Amniotic epithelial cell (primary cell): ENCODE measurements around the gene SUFU.

Experiments used
- DNase-seq: peaks from one replicate; pipeline ENCODE4 v3.0.0-alpha.2; 2010; ENCODE audit warnings: low read depth

Gene SUFU

DNA sequence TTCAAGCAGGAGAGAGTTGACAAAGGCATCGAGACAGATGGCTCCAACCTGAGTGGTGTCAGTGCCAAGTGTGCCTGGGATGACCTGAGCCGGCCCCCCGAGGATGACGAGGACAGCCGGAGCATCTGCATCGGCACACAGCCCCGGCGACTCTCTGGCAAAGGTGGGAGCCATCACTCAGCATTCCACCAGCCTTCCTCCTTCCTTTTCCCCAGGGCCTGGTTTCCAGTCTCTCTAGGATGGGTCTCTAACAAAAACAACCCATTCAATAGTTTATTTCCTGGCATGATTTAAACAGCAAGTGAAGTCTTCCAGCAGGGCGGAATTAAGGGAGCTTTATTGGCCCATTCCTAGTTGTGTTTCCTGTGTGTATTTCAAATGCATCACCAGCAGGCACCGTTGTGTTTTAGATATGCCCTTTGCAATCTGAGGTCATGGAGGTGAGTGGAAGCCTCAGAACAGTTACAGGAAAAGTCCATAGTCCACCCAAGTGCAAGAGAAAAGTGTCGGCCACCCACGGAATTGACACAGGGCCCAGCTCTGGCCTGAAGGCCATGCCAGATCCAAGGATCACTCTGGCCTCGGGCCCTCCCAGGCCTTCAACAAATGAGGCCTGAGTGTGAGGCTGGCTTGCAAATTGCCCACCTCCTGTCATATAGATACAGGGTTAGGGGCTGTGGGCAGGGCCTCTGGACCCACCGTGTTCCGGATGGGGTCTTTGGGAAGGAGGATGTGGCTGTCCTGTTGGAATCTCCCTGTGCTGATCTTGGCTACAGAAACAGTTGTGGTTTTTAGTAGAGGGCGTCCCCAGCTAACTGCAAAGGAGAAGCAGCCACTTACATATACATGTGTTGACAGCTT is 93.6 kb downstream of the SUFU start:
- DNase-seq, result no peak

DNA sequence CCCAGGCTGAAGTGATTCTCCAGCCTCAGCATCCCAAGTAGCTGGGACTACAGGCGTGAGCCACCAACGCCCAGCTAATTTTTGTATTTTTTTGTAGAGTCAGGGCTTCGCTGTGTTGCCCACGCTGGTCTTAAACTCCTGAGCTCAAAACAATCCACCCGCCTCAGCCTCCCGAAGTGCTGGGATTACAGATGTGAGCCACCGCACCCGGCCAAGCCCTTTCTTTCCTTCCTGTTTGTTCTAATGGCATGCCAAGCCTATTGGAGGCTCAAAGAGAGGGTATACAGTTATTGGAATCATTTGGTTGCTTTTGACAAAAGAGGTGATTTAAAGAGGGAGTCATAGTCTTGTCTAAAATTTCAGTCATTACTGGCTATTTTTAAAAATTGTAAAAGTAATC is 94.5 kb downstream of the SUFU start:
- no peak for DNase-seq

DNA sequence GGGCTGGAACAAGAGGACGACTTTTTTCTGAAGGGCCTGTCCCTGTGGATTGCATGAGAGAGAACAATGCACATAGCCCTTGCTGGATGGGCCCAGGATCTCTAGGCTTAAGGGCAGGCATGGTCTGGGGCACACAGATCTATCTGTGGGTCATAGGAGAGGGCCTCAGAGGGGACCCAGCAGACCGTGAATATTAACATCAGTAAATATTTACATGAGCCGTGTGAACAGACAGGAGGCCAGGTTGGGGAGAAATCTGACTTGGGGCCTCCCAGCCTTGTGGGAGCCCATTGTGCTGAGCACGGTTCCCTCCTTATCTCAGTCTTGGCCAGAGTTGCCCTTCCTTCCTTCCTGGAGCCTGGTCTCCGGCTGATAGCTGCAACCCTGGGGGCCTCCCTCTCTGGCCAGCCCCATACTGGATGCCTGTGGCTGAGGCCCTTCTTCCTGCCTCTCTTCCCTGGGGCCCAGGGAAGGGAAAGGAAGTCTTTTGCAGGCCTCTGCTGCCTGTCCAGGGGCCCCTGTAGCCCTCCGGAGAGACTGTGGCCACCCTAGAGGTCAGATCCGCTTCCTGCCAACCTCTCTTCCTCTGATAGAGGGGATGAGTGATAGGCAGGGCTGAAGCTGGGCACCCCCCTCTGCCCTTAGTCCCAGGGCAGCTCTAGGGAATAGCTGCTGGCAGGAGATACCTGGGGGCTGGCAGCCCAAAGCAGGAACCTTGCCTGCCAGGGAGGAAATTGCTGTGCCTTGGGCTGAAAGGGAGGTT is 96.0 kb downstream of the SUFU start:
- DNase-seq, result peak; percentile 92

DNA sequence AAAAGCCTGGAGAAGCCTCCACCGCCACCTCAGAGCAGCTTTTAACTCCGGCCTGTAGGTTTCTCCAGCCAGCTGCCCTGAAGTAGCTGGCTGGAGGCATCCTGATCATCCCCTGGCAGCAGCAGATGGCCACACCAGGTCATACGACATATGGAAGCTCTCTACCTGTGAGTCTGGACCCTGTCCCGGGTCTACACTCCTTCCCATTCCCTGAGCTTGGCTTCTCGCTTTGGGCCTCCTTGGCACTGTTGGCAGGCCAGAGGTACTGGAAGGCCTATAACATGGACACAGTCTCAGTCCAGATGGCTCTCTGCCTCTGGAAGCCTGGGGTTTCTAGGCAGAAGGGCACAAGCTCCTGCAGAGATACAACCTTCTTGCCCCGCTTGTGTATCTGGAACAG is 97.0 kb downstream of the SUFU start:
- no peak for DNase-seq

DNA sequence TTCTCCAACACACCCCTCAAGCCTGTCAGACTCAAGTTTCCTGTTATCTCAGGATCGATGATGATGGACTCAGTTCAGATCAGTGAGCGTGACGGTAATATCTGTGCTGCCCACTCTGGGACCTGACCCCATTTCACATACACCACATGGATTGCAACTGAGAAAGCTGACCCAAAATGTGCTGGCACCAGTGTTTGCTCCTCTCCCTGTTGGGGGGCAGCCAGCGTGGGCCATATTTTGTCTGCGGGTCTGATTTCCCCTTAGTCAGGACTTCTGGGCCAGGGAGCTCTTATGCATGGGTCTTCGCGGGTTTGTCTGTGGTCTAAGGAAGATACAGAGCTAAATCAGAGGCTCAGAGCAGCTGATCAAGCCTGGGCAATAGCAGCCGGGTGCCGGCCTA is 97.9 kb downstream of the SUFU start:
- DNase-seq, result no peak

DNA sequence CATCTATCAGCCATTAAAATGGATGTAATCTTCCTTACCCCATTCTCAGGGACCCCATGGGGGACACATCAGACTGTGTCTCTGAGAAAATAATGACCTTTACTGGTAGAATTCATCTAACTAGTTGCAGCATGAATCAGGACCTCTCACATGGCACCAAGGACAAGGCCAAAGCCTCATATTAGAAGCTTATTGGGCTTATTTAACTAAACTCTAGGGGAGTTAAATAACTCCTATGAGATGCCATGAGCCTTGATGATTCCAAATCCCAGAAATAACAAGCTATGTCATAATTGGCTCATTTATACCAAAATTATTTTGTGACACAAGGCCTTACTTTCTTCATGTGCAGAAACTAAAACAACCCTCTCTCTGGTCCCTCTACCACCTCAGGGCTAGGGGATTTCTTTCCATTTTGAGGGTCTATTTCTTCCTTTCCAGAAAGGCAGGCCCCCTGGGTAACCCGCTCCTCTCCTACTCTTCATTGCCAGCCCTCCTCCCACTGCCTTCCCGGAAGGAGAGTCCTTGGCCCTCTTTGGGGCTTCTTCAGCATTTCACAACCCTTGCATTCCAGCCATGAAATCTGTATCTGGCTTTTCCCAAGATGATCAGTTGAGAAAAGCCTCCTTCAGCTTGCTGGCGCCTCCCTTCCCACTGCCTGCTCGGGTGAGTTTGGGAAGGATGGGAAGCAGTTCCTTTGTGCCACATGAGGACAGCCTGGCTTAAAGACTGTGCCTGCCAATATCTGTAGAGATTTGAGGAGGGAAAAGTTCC is 98.7 kb downstream of the SUFU start:
- peak; percentile 88 for DNase-seq

DNA sequence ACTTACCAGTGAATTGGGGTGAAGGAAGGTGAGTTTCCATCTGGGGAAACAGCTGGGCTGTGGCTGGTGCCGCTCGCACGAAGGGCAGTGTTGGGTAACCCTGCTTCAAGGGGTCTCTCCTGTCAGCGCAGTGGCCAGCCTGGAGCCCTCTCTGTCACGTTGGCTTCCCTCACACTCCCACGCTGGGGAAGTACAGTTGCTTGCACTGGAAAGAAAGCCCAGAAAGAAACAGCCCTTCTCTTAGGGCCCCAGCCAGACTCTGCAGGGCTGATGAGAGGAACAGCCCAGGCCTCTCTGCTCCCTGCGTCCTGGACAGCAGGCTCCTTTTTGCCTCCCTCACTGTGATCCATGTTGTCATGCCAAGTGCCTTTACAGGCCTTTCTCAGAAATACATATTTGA is 100.2 kb downstream of the SUFU start:
- no peak for DNase-seq

DNA sequence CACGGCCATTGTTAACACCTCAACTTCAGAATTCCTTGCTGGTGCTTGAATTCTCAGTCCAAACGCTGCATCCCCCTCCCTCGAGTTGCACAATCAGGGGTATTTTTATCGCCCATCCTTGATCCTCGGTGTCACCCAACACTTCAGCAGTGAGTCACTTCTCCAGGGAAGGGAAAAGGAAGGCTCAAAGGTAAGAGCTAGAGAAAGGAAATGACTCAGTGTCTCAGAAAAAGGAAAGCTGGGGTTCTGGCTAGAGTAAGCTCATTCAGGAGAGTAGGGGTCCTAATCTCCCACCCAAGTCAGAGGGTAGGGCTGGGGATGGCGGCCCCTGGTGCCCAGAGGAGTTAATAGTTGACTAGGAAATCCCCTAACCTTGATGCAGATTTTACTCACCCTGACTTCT is 100.7 kb downstream of the SUFU start:
- DNase-seq, result peak; percentile 91

DNA sequence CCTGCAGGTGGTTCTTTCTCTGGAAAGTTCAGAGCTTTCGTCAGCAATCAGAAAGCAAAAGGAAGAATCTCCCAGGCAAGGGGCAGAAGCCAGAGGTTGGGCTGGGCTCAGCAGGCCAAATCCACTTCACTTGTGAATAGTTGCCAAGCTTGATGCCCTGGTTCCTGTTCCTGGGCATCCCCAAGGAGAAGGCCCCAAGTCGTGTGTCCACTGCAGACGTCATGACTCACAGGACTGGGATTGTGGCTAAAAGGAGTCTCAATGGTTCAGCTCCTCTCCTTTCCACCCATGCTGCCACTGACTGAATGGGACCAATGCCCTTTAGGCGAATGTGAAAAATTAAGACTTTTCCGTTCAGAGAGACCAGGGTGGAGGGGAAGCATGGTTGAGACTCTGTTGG is 101.9 kb downstream of the SUFU start:
- no peak for DNase-seq

DNA sequence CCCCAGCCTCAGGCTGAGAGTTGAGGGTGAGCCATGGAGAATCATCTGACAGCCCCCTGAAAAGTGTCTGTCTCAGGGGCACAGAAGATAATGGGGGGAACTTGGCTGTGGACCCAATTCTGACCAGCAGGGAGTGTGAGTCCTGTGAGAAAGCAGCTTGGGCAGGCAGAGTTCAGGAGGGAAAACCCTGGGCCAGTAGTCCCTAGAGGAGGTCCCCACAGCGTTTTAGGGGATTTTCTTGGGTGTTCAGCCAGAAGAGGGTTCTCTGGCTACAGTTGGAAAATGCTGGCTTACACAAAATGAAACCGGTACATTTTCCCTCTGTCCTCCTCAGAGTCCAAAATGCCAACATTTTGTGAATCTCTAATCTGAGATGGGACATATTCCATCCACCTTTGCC is 104.7 kb downstream of the SUFU start:
- DNase-seq, result no peak

DNA sequence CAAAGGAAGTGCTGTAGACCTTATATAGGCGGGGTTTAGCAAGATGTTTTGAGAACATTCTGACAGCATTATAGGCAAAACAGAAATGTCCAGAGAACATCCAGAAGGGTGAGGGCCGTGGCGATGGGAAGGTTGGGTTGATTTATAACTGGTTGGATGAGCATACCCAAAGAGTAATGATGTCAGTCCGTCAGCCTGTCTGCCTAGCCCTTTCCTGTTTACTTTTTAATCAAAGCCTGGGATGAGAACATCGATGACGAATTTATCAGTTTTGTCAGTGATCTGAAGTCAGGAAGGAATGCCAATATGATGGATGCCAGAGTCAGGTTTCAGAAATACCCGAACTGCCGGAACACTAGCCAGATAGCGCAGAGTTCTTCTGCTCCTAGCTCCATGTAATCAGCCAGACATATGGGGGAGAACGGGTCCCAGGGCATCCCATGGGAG is 106.7 kb downstream of the SUFU start:
- DNase-seq, result no peak

DNA sequence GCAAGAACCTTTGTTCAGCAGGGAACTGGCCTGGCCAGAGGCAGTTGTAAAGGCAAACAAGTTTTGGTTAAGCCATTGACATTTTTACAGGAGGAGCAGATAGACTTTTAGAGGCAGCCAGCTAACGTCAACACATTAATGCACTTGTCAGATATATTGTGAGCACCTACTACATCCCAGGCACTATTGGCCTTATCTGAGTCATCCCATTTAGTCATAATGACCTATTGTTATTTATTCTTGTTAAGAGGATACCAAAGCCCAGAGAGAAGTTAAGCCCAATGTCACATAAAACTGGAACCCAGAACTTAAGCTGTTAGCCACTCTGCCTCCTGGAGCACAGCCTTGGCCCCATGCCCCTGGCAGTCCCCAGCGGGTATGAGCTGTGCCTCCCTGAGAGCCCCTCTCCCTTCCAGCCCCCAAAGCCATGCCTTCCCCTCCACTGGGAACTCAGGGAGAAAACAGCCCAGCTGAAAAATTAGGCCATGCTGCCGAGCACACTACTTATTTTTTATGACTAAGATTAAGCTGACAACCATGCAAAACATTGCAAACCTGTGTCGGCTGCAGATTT is 107.8 kb downstream of the SUFU start:
- peak; percentile 64 for DNase-seq

DNA sequence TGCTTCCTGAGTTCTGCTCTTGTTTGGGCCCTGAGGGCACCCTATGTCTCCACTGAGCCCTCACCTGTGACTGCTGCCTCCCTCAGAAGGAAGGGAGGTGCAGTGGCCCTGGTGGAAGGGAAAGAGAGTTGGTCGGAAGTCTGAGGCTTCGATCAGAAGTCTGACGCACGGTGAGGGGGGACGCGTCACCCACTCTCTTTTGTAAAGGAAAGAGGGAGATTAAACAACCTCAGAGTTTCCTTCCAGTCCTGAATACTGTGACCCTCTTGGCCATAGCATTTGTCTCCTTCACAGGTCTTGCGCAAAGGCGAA is 109.1 kb downstream of the SUFU start:
- no peak for DNase-seq

DNA sequence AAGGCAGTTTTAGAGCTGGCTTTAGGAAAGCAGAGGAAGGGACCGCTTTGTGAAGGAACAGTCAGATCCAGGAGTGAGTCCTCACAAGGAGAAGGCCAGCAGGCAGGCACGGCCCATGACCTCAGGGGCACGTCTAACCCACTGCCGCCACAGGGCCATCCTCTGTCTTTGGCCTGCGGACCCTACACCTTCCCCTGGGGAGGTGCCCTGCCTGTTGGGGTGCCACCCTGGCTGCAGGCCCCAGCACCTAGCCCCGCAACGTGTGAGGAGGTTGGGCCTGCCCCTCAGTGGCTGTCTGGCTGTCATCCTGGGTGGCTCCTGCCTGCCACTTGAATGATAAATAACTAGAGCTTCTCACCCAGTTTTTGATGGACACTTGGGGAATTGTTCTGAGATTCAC is 109.5 kb downstream of the SUFU start:
- DNase-seq, result no peak

DNA sequence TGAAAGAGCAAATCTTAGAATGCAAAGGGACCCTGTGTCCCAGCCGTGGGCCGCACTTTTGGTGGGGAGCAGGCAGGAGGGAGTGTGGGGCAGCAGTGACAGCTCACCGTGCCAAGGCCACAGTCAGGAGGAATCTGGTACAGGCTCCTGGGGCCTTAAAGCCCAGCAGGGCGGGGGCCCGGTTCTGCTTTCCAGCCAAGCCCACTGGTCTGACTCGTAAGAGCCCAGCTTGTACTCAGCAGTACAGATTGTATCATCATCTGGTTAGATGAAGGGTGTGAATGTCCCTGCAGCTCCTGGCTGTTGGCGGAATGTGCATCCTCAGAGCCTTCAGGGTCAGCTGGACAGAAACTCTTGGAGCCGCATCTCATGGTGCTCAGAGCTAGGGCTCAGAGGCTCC is 110.0 kb downstream of the SUFU start:
- no peak for DNase-seq

DNA sequence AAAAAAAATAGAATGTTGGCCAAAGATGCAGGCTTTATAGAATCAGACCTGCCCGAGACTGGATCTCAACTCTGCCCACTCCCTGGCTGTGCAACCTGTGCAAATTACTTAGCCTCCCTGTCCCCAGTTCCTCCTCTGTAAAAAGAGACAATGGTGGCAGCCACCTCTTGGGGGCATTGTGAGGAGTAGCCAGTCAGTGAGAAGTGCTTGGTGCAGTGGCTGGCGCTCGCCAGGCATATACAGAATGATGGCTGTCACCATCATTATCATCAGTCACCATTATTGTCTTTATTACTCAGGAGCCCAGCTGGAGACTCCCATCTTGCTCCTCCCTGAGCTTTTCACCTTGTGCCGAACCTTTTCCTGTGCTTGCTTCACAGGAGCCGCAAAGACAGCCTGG is 111.1 kb downstream of the SUFU start:
- no peak for DNase-seq

DNA sequence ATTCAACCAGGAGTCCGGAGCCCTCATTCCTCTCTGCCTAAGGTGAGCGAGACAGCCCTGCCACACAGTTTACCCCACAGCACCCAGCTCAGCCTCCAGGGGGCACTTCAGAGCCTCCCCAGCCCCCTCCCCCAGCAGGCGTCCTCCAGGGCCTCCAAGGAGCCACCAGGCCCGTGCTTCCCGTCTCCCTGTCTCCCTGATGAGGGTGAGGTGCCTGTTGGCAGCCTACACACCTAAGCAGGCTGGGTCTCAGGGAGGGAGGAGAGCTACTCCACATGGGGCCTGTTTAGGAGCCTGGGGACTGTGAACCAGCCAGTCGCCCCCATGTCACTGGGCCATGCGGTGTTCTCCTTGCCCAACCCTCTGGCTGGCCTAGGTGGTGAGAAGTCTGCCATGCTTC is 111.6 kb downstream of the SUFU start:
- no peak for DNase-seq

DNA sequence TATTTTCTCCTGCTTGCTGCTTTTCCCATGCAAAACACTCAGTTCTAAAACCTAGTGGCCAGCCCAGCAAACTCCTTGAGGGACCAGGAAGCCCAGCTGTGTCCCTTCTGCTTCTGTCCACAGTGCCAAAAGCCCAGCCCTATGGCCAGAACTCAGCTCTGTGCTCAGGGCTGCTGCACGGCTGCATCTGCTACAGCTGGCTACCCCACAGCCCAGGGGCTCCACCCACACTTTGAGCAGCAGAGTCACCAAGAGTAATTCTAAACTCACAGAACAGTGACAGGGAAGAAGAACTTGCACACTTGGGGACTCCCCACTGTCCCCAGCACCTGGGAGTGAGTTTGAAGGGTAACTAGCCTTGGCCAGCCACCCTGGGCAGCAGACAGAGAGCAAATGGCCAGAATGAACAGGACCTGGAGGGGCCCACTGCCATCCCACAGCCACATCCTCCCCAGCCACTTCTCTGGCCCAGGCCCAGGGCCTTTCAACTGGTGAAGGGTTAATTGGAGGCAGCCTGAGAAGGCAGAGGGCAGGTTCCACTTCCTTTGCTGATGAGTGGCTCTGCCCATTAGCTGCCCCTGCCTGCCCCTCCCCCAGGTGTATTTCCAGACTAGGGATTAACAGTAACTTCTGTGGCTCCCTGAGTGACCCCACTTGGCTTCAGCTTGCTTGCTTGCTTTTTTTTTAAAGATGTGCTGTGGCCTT is 112.4 kb downstream of the SUFU start:
- peak; percentile 64 for DNase-seq

DNA sequence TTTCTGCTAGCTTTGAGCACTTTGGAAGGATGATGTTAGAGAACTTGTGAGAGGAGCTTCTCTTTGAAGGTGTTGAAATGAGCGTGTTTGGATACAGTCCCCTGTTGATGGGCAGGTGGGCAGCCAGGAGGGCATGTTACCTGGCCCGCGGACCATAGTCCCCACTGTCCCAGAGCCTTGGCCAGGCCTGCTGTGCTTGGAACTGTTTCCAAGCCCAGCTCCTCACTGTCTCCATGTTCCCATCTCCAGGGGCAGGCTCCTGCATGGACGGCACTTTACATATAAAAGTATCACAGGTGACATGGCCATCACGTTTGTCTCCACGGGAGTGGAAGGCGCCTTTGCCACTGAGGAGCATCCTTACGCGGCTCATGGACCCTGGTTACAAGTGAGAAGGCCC is 113.3 kb downstream of the SUFU start:
- DNase-seq, result no peak

DNA sequence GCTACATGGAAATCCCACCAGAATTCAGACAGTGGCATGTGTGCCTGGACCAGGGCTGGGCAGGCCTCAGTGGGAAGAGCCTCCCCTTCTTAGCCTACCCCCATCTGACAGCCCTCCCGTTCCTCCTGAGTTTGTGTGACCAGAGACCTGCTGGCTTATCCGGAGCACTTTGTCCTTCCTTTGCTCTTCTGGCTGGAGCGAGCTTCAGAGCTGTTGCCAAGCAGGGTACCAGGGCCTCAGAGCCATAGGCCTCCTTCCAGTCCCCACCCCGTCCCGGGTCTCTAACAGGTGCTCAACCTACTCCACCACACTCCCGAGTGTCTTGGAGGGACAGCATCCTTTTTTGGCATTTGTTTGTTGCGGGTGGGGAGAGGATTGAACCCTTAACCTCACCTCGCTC is 114.0 kb downstream of the SUFU start:
- DNase-seq, result no peak

DNA sequence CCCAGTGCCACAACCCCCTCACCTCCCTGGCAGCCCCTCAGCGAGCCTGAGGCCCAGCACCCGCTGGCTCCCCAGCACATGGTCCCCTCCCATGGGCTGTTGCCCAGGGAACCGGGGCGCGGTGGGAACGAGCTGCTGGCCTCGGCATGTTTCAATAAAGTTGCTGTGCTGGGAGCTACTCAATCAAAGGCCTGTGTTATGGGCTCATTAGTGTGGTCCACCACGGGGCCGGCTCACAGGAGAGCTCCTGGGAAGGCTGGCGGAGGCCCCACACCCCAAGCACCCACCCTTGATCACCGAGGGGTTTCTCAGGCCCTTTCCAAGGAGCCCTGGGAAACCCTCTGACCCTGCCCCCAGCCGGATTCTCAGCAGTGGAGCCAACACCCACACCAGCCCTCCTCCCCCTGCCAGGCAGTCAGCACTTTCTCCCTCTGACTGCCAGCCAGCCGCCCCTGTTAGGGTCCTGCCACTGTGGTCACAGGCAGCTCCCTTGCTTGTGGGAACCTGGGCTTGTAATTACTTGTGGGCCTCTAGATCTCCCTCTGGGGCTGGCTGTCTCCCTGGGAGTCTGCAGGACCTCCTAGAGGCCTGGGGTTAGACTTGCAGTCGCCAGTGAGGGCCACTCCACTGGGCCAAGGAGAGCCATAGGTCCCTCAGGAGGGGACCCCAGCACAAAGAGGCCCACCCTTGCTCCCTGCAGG is 115.7 kb downstream of the SUFU start:
- no peak for DNase-seq
